ENCODE data around the gene NAA40. TPM values are rescaled to one million over a fixed set of nuclear protein-coding genes. Genes with fewer than 3 reads are reported as not detected.
A peak's percentile ranks its signal among the peaks of the same experiment; 100 is the strongest.
"Not testable (repeated sequence)": the region's sequence is repeated elsewhere in the genome, so short reads cannot be mapped to it uniquely, and the experiment has no call there.

The NAA40 gene
- total RNA-seq, 1 experiment from 2014 or later, result 19.0 TPM

DNA sequence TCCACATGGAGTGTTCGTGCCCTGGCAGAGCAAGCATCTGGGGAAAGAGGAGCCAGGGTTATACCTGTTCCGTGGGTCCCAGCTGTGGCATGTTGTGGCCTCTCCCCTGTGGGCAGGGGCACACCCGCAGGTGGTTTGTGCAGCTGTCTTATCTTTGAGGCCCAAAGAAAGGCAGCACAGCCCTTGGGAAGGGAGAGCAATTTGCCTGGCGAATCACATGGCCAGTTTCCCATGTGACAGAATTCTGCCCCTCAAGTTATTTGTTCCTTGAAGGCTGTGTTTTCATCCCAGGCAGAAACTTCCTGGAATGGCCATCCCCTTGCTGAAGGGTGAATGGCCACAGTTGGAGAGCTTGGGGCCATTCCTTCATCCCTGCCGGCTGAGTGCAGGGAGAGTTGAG, 19.2 kb downstream of the NAA40 start:
- H2AFZ ChIP-seq (ENCODE audit: low read length), result no peak overlapping the region
- H3K36me3 ChIP-seq (ENCODE audit: insufficient read depth, low read length), result no peaks in the 10 kb centered on the region
- H3K4me2 ChIP-seq (ENCODE audit: low read depth, low read length, poor library complexity, severe bottlenecking), result no peak overlapping the region
- H3K9me2 ChIP-seq (replicated peaks; ENCODE audit: insufficient read depth, low read length), result no peaks in the 10 kb centered on the region
- no peak overlapping the region for H3K27ac ChIP-seq (ENCODE audit: low read length)
- peaks cover 9% of the 10 kb centered on the region; the same call in 1 of the 2 replicates for H4K20me1 ChIP-seq (ENCODE audit: insufficient read depth, low read depth, low read length)
- no peak overlapping the region for H3K9ac ChIP-seq (ENCODE audit: low read length)
- H3K27me3 ChIP-seq (ENCODE audit: low read length), result no peaks in the 10 kb centered on the region
- no peak for DNase-seq
- H3K4me1 ChIP-seq (ENCODE audit: low read length), result no peaks in the 10 kb centered on the region
- H3K4me3 ChIP-seq (ENCODE audit: low read length), result no peak overlapping the region
- H3K9me3 ChIP-seq (ENCODE audit: low read length), result no peaks in the 10 kb centered on the region
- H3K79me2 ChIP-seq (ENCODE audit: low read length), result no peaks in the 10 kb centered on the region

- Histone ChIP-seq H3K27me3 (ENCODE audit: low read length) (no peaks in the 10 kb centered on the region), H3K27ac (ENCODE audit: low read length) (no peak overlapping the region), H3K79me2 (ENCODE audit: low read length) (no peaks in the 10 kb centered on the region), H4K20me1 (ENCODE audit: insufficient read depth, low read depth, low read length) (peaks cover 9% of the 10 kb centered on the region; the same call in 1 of the 2 replicates), H3K9ac (ENCODE audit: low read length) (no peak overlapping the region), H2AFZ (ENCODE audit: low read length) (no peak overlapping the region), H3K4me1 (ENCODE audit: low read length) (no peaks in the 10 kb centered on the region), H3K4me2 (ENCODE audit: low read depth, low read length, poor library complexity, severe bottlenecking) (no peak overlapping the region), H3K36me3 (ENCODE audit: insufficient read depth, low read length) (no peaks in the 10 kb centered on the region), H3K9me2 (replicated peaks; ENCODE audit: insufficient read depth, low read length) (no peaks in the 10 kb centered on the region), H3K4me3 (ENCODE audit: low read length) (no peak overlapping the region), H3K9me3 (ENCODE audit: low read length) (no peaks in the 10 kb centered on the region)
- DNase-seq, result no peak
Measured at GRCh38 chr11:63961608-63962412, 23.0 kb downstream of the NAA40 start.

DNA sequence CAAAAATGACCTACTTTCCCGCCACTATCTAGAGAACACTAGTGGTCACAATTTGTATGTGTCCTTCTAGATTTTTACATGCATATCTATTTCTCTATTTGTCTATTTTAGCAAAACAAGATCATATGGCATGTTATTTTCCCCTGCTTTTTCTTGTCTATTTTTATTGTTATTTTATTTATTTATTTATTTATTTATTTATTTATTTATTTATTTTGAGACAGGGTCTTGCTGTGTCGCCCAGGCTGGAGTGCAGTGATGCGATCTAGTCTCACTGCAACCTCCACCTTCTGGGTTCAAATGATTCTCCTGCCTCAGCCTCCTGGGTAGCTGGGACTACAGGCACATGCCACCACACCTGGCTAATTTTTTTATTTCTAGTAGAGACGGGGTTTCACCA, 25.1 kb downstream of the NAA40 start:
- not testable (repeated sequence) for H3K4me1 ChIP-seq (ENCODE audit: low read length); H3K36me3 ChIP-seq (ENCODE audit: insufficient read depth, low read length); DNase-seq; H2AFZ ChIP-seq (ENCODE audit: low read length); H3K79me2 ChIP-seq (ENCODE audit: low read length); H3K4me3 ChIP-seq (ENCODE audit: low read length); H3K4me2 ChIP-seq (ENCODE audit: low read depth, low read length, poor library complexity, severe bottlenecking); H3K9me2 ChIP-seq (replicated peaks; ENCODE audit: insufficient read depth, low read length); H4K20me1 ChIP-seq (ENCODE audit: insufficient read depth, low read depth, low read length); H3K27me3 ChIP-seq (ENCODE audit: low read length); H3K27ac ChIP-seq (ENCODE audit: low read length); H3K9ac ChIP-seq (ENCODE audit: low read length); H3K9me3 ChIP-seq (ENCODE audit: low read length)

DNA sequence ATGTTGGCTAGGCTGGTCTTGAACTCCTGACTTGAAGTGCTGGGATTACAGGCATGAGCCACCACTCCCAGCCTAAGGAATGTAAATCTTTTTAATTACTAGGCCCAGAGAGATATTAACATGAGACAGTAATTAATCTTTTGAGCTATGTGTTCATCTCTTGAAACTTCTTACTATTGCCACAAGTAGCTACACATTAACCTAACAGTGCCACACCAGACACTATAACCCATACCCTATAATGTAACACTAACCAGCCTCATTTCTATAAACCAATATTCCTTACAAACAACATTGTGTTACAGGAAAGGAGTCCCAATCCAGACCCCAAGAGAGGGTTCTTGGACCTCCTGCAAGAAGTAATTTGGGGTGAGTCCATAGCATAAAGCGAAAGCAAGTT, 27.6 kb downstream of the NAA40 start:
- no peak for DNase-seq
- Histone ChIP-seq H2AFZ (ENCODE audit: low read length) (no peak overlapping the region), H3K9me2 (replicated peaks; ENCODE audit: insufficient read depth, low read length) (no peaks in the 10 kb centered on the region), H3K9ac (ENCODE audit: low read length) (no peak overlapping the region), H3K36me3 (ENCODE audit: insufficient read depth, low read length) (no peaks in the 10 kb centered on the region), H4K20me1 (ENCODE audit: insufficient read depth, low read depth, low read length) (0 out of 2 replicates have a peak, but pooled peaks cover 5% of the 10 kb centered on the region), H3K27ac (ENCODE audit: low read length) (no peak overlapping the region), H3K79me2 (ENCODE audit: low read length) (no peaks in the 10 kb centered on the region), H3K27me3 (ENCODE audit: low read length) (no peaks in the 10 kb centered on the region), H3K4me3 (ENCODE audit: low read length) (no peak overlapping the region), H3K9me3 (ENCODE audit: low read length) (no peaks in the 10 kb centered on the region), H3K4me2 (ENCODE audit: low read depth, low read length, poor library complexity, severe bottlenecking) (no peak overlapping the region), H3K4me1 (ENCODE audit: low read length) (no peaks in the 10 kb centered on the region)

GRCh38 chr11:63969461-63969860, 30.7 kb downstream of the NAA40 start:
- H3K4me2 ChIP-seq (ENCODE audit: low read depth, low read length, poor library complexity, severe bottlenecking), result no peak overlapping the region
- H3K9ac ChIP-seq (ENCODE audit: low read length), result no peak overlapping the region
- H3K27me3 ChIP-seq (ENCODE audit: low read length), result no peaks in the 10 kb centered on the region
- H3K9me2 ChIP-seq (replicated peaks; ENCODE audit: insufficient read depth, low read length), result no peaks in the 10 kb centered on the region
- H3K27ac ChIP-seq (ENCODE audit: low read length), result no peak overlapping the region
- peaks cover under 1% of the 10 kb centered on the region for H3K79me2 ChIP-seq (ENCODE audit: low read length)
- DNase-seq, result no peak
- no peaks in the 10 kb centered on the region for H3K36me3 ChIP-seq (ENCODE audit: insufficient read depth, low read length)
- no peak overlapping the region for H2AFZ ChIP-seq (ENCODE audit: low read length)
- H3K4me3 ChIP-seq (ENCODE audit: low read length), result no peak overlapping the region
- no peaks in the 10 kb centered on the region for H4K20me1 ChIP-seq (ENCODE audit: insufficient read depth, low read depth, low read length)
- H3K9me3 ChIP-seq (ENCODE audit: low read length), result no peaks in the 10 kb centered on the region
- no peaks in the 10 kb centered on the region for H3K4me1 ChIP-seq (ENCODE audit: low read length)

DNA sequence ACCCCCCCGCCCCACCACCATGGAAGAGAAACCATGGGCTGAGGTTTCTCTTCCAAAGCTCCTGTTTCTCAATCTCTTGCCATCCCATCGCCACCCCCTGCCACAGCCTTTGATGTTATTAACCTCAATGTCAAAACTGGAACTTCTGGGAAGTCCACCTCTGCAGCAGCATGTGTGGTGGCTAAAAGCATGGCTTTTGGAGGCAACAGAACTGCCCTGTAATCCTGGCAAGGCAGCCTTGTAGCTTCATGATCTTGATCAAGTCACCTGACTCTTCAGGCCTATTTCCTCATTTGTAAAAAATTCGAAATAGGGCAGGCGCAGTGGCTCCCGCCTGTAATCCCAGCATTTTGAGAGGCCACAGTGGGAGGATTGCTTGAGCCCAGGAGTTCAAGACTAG, 32.1 kb downstream of the NAA40 start:
- no peak overlapping the region for H3K4me2 ChIP-seq (ENCODE audit: low read depth, low read length, poor library complexity, severe bottlenecking)
- H3K79me2 ChIP-seq (ENCODE audit: low read length), result peaks cover 15% of the 10 kb centered on the region
- DNase-seq, result no peak
- H2AFZ ChIP-seq (ENCODE audit: low read length), result no peak overlapping the region
- no peak overlapping the region for H3K4me3 ChIP-seq (ENCODE audit: low read length)
- H3K9me2 ChIP-seq (replicated peaks; ENCODE audit: insufficient read depth, low read length), result no peaks in the 10 kb centered on the region
- no peak overlapping the region for H3K27ac ChIP-seq (ENCODE audit: low read length)
- H3K9ac ChIP-seq (ENCODE audit: low read length), result no peak overlapping the region
- H4K20me1 ChIP-seq (ENCODE audit: insufficient read depth, low read depth, low read length), result no peaks in the 10 kb centered on the region
- no peaks in the 10 kb centered on the region for H3K27me3 ChIP-seq (ENCODE audit: low read length)
- no peaks in the 10 kb centered on the region for H3K9me3 ChIP-seq (ENCODE audit: low read length)
- peaks cover under 1% of the 10 kb centered on the region; the same call in 1 of the 2 replicates for H3K36me3 ChIP-seq (ENCODE audit: insufficient read depth, low read length)
- H3K4me1 ChIP-seq (ENCODE audit: low read length), result peaks cover 3% of the 10 kb centered on the region

GRCh38 chr11:63973912-63974258, 35.1 kb downstream of the NAA40 start:
- H3K36me3 ChIP-seq (ENCODE audit: insufficient read depth, low read length); H4K20me1 ChIP-seq (ENCODE audit: insufficient read depth, low read depth, low read length); H2AFZ ChIP-seq (ENCODE audit: low read length); H3K9me3 ChIP-seq (ENCODE audit: low read length); H3K27me3 ChIP-seq (ENCODE audit: low read length); H3K9ac ChIP-seq (ENCODE audit: low read length); H3K9me2 ChIP-seq (replicated peaks; ENCODE audit: insufficient read depth, low read length); DNase-seq; H3K27ac ChIP-seq (ENCODE audit: low read length); H3K4me2 ChIP-seq (ENCODE audit: low read depth, low read length, poor library complexity, severe bottlenecking): not testable (repeated sequence)
- peaks cover 33% of the 10 kb centered on the region for H3K79me2 ChIP-seq (ENCODE audit: low read length)
- peaks cover 10% of the 10 kb centered on the region for H3K4me1 ChIP-seq (ENCODE audit: low read length)
- H3K4me3 ChIP-seq (ENCODE audit: low read length), result peak overlapping the region; percentile 20; the same call in 1 of the 2 replicates

GRCh38 chr11:63974259-63975143, 35.7 kb downstream of the NAA40 start, which contains the start of gene COX8A:
TSS of gene COX8A (plus strand) at chr11:63974620. CDS start at chr11:63974681, 61 bp downstream.
- H4K20me1 ChIP-seq (ENCODE audit: insufficient read depth, low read depth, low read length), result no peaks in the 10 kb centered on the region
- peak; percentile 100 for DNase-seq
- peak within 1 kb of the TSS; percentile 55; the same call in 1 of the 2 replicates for H2AFZ ChIP-seq (ENCODE audit: low read length)

More at GRCh38 chr11:63974259-63975143, 35.7 kb downstream of the NAA40 start, which contains the start of gene COX8A:
- no peaks in the 10 kb centered on the region for H3K27me3 ChIP-seq (ENCODE audit: low read length)
- H3K9me3 ChIP-seq (ENCODE audit: low read length), result no peaks in the 10 kb centered on the region
- H3K27ac ChIP-seq (ENCODE audit: low read length), result peak within 1 kb of the TSS; percentile 79
- peak within 1 kb of the TSS; percentile 98 for H3K4me3 ChIP-seq (ENCODE audit: low read length)
- peak within 1 kb of the TSS; percentile 57 for H3K4me2 ChIP-seq (ENCODE audit: low read depth, low read length, poor library complexity, severe bottlenecking)
- H3K36me3 ChIP-seq (ENCODE audit: insufficient read depth, low read length), result peaks cover 8% of the 10 kb centered on the region
- peaks cover 10% of the 10 kb centered on the region for H3K4me1 ChIP-seq (ENCODE audit: low read length)
- peak within 1 kb of the TSS; percentile 100 for H3K9ac ChIP-seq (ENCODE audit: low read length)
- H3K9me2 ChIP-seq (replicated peaks; ENCODE audit: insufficient read depth, low read length), result no peaks in the 10 kb centered on the region
- peaks cover 37% of the 10 kb centered on the region for H3K79me2 ChIP-seq (ENCODE audit: low read length)
